Measurements from ENCODE around the gene LGALSL.

GRCh38 chr2:64482765-64483504 lies 29.0 kb downstream of the LGALSL start:
- no peak for TF ChIP-seq POLR2A (IDR thresholded peaks at IDR 0.05)
- TF ChIP-seq POLR2AphosphoS5 (IDR thresholded peaks at IDR 0.05), result no peak
- TF ChIP-seq CTCF (IDR thresholded peaks at IDR 0.05), result no peak
